Glutamatergic neuron (in vitro differentiated cells): ENCODE data around the gene KLRG1. TPM values are rescaled to one million over a fixed set of nuclear protein-coding genes. Genes with fewer than 3 reads are reported as not detected.

Experiments
- DNase-seq: peaks from one replicate; pipeline ENCODE4 v3.0.0; 2022
- H3K27ac Mint-ChIP-seq: one replicate; pipeline ENCODE4 v1.8.0; 2020; ENCODE audit warnings: mild to moderate bottlenecking, mixed read lengths, inconsistent platforms; ENCODE audit not compliant: unreplicated experiment
- H3K27me3 Mint-ChIP-seq: one replicate; pipeline ENCODE4 v1.8.0; 2020; ENCODE audit warnings: mild to moderate bottlenecking, moderate library complexity, mixed read lengths, inconsistent platforms; ENCODE audit not compliant: unreplicated experiment
- H3K36me3 Mint-ChIP-seq: one replicate; pipeline ENCODE4 v1.8.0; 2020; ENCODE audit warnings: mild to moderate bottlenecking, mixed read lengths, inconsistent platforms; ENCODE audit not compliant: unreplicated experiment
- H3K4me1 Mint-ChIP-seq: one replicate; pipeline ENCODE4 v1.8.0; 2020; ENCODE audit warnings: mild to moderate bottlenecking, low read depth, mixed read lengths, inconsistent platforms; ENCODE audit not compliant: unreplicated experiment
- H3K4me3 Mint-ChIP-seq: one replicate; pipeline ENCODE4 v1.8.0; 2020; ENCODE audit warnings: mild to moderate bottlenecking, mixed read lengths, inconsistent platforms; ENCODE audit not compliant: unreplicated experiment
- H3K9me3 Mint-ChIP-seq: one replicate; pipeline ENCODE4 v1.8.0; 2020; ENCODE audit warnings: mild to moderate bottlenecking, moderate library complexity, mixed read lengths, inconsistent platforms; ENCODE audit not compliant: unreplicated experiment
- CTCF ChIP-seq: fragments of 200-600 bp; sonication (generic); IDR thresholded peaks from one replicate; pipeline ENCODE4 v1.5.0; 2021; ENCODE audit not compliant: partially characterized antibody, unreplicated experiment
- total RNA-seq: library from RNA; stranded (reverse); fragmentation: NEBNext Ultra II Directional; extraction: Animal tissue kit (Norgen Biotek cat#: 25700); gene quantifications from one replicate; pipeline ENCODE4 v1.2.1, GENCODE V29; 2021; ENCODE audit not compliant: unreplicated experiment

The KLRG1 gene
- total RNA-seq, 1 donor from 2014 or later = 5.2 TPM

GRCh38 chr12:9049520-9050133, 60.3 kb downstream of the KLRG1 start:
- Mint-ChIP-seq H3K27ac (no peak overlapping the region), H3K4me1 (no peaks in the 10 kb centered on the region), H3K27me3 (no peaks in the 10 kb centered on the region), H3K9me3 (no peaks in the 10 kb centered on the region), H3K36me3 (peaks cover 6% of the 10 kb centered on the region), H3K4me3 (no peak overlapping the region)
- peak; percentile 57 for TF ChIP-seq CTCF
- DNase-seq = no peak

- no peaks in the 10 kb centered on the region for H3K27me3 Mint-ChIP-seq
- H3K27ac Mint-ChIP-seq = no peak overlapping the region
- H3K36me3 Mint-ChIP-seq = peaks cover 2% of the 10 kb centered on the region
- no peak for DNase-seq
- H3K9me3 Mint-ChIP-seq = no peaks in the 10 kb centered on the region
- H3K4me3 Mint-ChIP-seq = no peak overlapping the region
- no peaks in the 10 kb centered on the region for H3K4me1 Mint-ChIP-seq
- TF ChIP-seq CTCF = no peak
These were observed 61.3 kb downstream of the KLRG1 start for GRCh38 chr12:9050521-9051157.

- Mint-ChIP-seq H3K36me3 (no peaks in the 10 kb centered on the region), H3K9me3 (no peaks in the 10 kb centered on the region), H3K27ac (no peak overlapping the region), H3K27me3 (no peaks in the 10 kb centered on the region), H3K4me1 (no peaks in the 10 kb centered on the region), H3K4me3 (no peak overlapping the region)
- no peak for DNase-seq
- no peak for TF ChIP-seq CTCF
These were observed 61.8 kb downstream of the KLRG1 start for GRCh38 chr12:9051158-9051550.

GRCh38 chr12:9052610-9053009, 63.3 kb downstream of the KLRG1 start:
- Mint-ChIP-seq H3K27me3 (no peaks in the 10 kb centered on the region), H3K36me3 (no peaks in the 10 kb centered on the region), H3K4me3 (no peak overlapping the region), H3K4me1 (no peaks in the 10 kb centered on the region), H3K27ac (no peak overlapping the region), H3K9me3 (no peaks in the 10 kb centered on the region)
- no peak for TF ChIP-seq CTCF
- DNase-seq = no peak

Other genes with a start within 250 kb of the KLRG1 start
- gene A2ML1, start 166.9 kb upstream of the KLRG1 start, total RNA-seq = not detected
- 59.8 TPM for gene PHC1, start 75.0 kb upstream of the KLRG1 start, total RNA-seq
- 98.8 TPM for gene M6PR, start 39.9 kb upstream of the KLRG1 start, total RNA-seq
- gene A2M, start 126.4 kb downstream of the KLRG1 start, total RNA-seq = 346 TPM
- not detected for gene PZP, start 218.8 kb downstream of the KLRG1 start, total RNA-seq